Thyroid gland (tissue), 4 donors: Measurements from ENCODE around the gene NAA20.

Source experiments
- CTCF ChIP-seq, 6 experiments: fragments of 200-600 bp in 3 of 6; fragments of 450-650 bp in 3 of 6; sonication (generic) in 3 of 6; IDR thresholded peaks; one replicate each; pipeline ENCODE4 v1.5.1; 2016 to 2019; ENCODE audit warnings: antibody characterized with exemption in 6 of 6, mild to moderate bottlenecking in 2 of 6, inconsistent platforms in 1 of 6, moderate library complexity in 1 of 6
- POLR2A ChIP-seq, 2 donors: fragments of 450-650 bp; IDR thresholded peaks; one replicate each; pipeline ENCODE4 v1.6.1; 2017; ENCODE audit warnings: antibody characterized with exemption in 2 of 2, mild to moderate bottlenecking in 2 of 2, moderate library complexity in 1 of 2

DNA sequence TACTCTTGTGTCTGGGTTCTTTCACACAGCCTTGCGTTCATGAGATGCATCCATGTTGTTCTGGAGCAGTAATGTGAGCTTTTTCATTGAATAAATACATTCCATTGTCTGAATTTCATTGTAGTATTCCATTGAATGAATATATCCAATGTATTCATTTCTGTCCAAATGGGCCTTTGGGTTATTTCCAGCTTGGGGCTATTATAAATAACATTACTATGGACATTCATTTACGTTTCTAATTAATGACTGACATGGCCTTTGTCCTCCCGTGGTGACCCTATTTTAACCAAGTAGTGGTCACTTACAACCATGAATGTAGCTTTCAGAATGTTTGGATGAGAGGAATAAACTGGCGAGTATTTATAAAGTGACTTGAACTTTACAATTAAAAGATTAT, 30.1 kb upstream of the NAA20 start:
- TF ChIP-seq CTCF (IDR thresholded peaks at IDR 0.05) (no peak), POLR2A (IDR thresholded peaks at IDR 0.05) (no peak)
